ENCODE measurements around the gene ALS2. TPM values are rescaled to one million over a fixed set of nuclear protein-coding genes. Genes with fewer than 3 reads are reported as not detected.
"Not testable (repeated sequence)": the region's sequence is repeated elsewhere in the genome, so short reads cannot be mapped to it uniquely, and the experiment has no call there.

Gene ALS2
- total RNA-seq, 1 experiment from 2014 or later, result 56.1 TPM

- H3K36me3 ChIP-seq (ENCODE audit: insufficient read depth, low read length, poor library complexity, severe bottlenecking), result peaks cover 30% of the 10 kb centered on the region
- H3K4me3 ChIP-seq (ENCODE audit: low read depth, low read length, poor library complexity, severe bottlenecking), result no peak overlapping the region
- H3K27me3 ChIP-seq (replicated peaks; ENCODE audit: insufficient read depth, low read depth, low read length, poor library complexity), result no peaks in the 10 kb centered on the region
- H3K27ac ChIP-seq (ENCODE audit: low read depth, low read length, poor library complexity, severe bottlenecking), result no peak overlapping the region
- TF ChIP-seq CTCF (conservative IDR thresholded peaks at IDR 0.05; ENCODE audit: low read depth, low read length) (no peak), EZH2 (IDR thresholded peaks at IDR 0.05; ENCODE audit: borderline replicate concordance, low read depth, low read length, poor library complexity, severe bottlenecking) (no peak)
- ChIA-PET POLR2A (ENCODE audit: low non-redundant PET) (no interaction called here), CTCF (no interaction called here)
- DNase-seq (ENCODE audit: low spot score), result no peak
- intact Hi-C loops (cut with micrococcal nuclease; ENCODE audit: unreplicated experiment), result no loop called here
- no peaks in the 10 kb centered on the region for H3K4me1 ChIP-seq (ENCODE audit: insufficient read depth, low read length, poor library complexity, severe bottlenecking)
- no TSS peak for BruUV-seq (replicated peaks)
- H3K9me3 ChIP-seq (ENCODE audit: low read depth, low read length, poor library complexity, severe bottlenecking), result no peaks in the 10 kb centered on the region
Measured at GRCh38 chr2:201765799-201766198, 14.9 kb downstream of the ALS2 start.

GRCh38 chr2:201764469-201764868, 16.3 kb downstream of the ALS2 start:
- H3K4me3 ChIP-seq (ENCODE audit: low read depth, low read length, poor library complexity, severe bottlenecking); H3K27me3 ChIP-seq (replicated peaks; ENCODE audit: insufficient read depth, low read depth, low read length, poor library complexity); H3K27ac ChIP-seq (ENCODE audit: low read depth, low read length, poor library complexity, severe bottlenecking); POLR2A ChIA-PET (ENCODE audit: low non-redundant PET); BruUV-seq (replicated peaks); H3K4me1 ChIP-seq (ENCODE audit: insufficient read depth, low read length, poor library complexity, severe bottlenecking); DNase-seq (ENCODE audit: low spot score); H3K9me3 ChIP-seq (ENCODE audit: low read depth, low read length, poor library complexity, severe bottlenecking); intact Hi-C loops (cut with micrococcal nuclease; ENCODE audit: unreplicated experiment); CTCF ChIA-PET: not testable (repeated sequence)
- H3K36me3 ChIP-seq (ENCODE audit: insufficient read depth, low read length, poor library complexity, severe bottlenecking), result peaks cover 43% of the 10 kb centered on the region

DNA sequence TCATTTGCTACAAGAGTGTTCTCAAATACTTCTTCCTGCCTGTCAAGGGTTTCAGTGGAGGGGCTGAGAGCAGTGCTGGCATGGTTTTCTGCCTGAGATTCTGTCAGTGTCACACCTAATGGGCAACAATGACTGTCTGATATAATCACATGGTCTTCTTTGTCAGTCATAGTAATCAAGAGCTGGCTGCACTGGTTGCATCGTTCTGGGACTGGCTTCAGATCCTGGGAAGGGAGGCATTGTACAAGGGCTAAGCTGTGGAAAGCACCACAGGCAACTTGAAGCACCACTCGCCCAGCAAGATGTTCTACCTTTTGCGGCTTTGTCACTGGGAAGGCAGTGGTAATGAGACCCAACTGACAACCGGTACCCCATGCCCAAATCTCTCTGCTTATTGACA, 19.6 kb downstream of the ALS2 start:
- Histone ChIP-seq H3K36me3 (ENCODE audit: insufficient read depth, low read length, poor library complexity, severe bottlenecking) (peaks cover 56% of the 10 kb centered on the region), H3K4me3 (ENCODE audit: low read depth, low read length, poor library complexity, severe bottlenecking) (no peak overlapping the region), H3K4me1 (ENCODE audit: insufficient read depth, low read length, poor library complexity, severe bottlenecking) (no peaks in the 10 kb centered on the region), H3K27me3 (replicated peaks; ENCODE audit: insufficient read depth, low read depth, low read length, poor library complexity) (no peaks in the 10 kb centered on the region), H3K27ac (ENCODE audit: low read depth, low read length, poor library complexity, severe bottlenecking) (no peak overlapping the region), H3K9me3 (ENCODE audit: low read depth, low read length, poor library complexity, severe bottlenecking) (no peaks in the 10 kb centered on the region)
- BruUV-seq (replicated peaks), result TSS peak; percentile 17
- intact Hi-C loops (cut with micrococcal nuclease; ENCODE audit: unreplicated experiment), result no loop called here
- TF ChIP-seq EZH2 (IDR thresholded peaks at IDR 0.05; ENCODE audit: borderline replicate concordance, low read depth, low read length, poor library complexity, severe bottlenecking) (no peak), CTCF (conservative IDR thresholded peaks at IDR 0.05; ENCODE audit: low read depth, low read length) (no peak)
- ChIA-PET POLR2A (ENCODE audit: low non-redundant PET) (interaction anchor here (0.6 kb wide), 1 partner anchor 451 kb away, joined by 4 read pairs; no protein-coding TSS in a partner anchor), CTCF (no interaction called here)
- DNase-seq (ENCODE audit: low spot score), result no peak

GRCh38 chr2:201759567-201759966, 21.2 kb downstream of the ALS2 start:
- intact Hi-C loops (cut with micrococcal nuclease; ENCODE audit: unreplicated experiment), result no loop called here
- TF ChIP-seq CTCF (conservative IDR thresholded peaks at IDR 0.05; ENCODE audit: low read depth, low read length) (no peak), EZH2 (IDR thresholded peaks at IDR 0.05; ENCODE audit: borderline replicate concordance, low read depth, low read length, poor library complexity, severe bottlenecking) (no peak)
- H3K27ac ChIP-seq (ENCODE audit: low read depth, low read length, poor library complexity, severe bottlenecking), result peak overlapping the region; percentile 36
- H3K27me3 ChIP-seq (replicated peaks; ENCODE audit: insufficient read depth, low read depth, low read length, poor library complexity), result no peaks in the 10 kb centered on the region
- no peaks in the 10 kb centered on the region for H3K9me3 ChIP-seq (ENCODE audit: low read depth, low read length, poor library complexity, severe bottlenecking)
- ChIA-PET POLR2A (ENCODE audit: low non-redundant PET) (no interaction called here), CTCF (no interaction called here)
- peaks cover 49% of the 10 kb centered on the region for H3K36me3 ChIP-seq (ENCODE audit: insufficient read depth, low read length, poor library complexity, severe bottlenecking)
- no TSS peak for BruUV-seq (replicated peaks)
- no peaks in the 10 kb centered on the region for H3K4me1 ChIP-seq (ENCODE audit: insufficient read depth, low read length, poor library complexity, severe bottlenecking)
- H3K4me3 ChIP-seq (ENCODE audit: low read depth, low read length, poor library complexity, severe bottlenecking), result no peak overlapping the region
- no peak for DNase-seq (ENCODE audit: low spot score)

Measured in A673 (cell line).